ENCODE results near the gene C5orf58.

The C5orf58 gene

GRCh38 chr5:170261528-170262043 lies 28.8 kb downstream of the C5orf58 start:
- no peak for DNase-seq

- no peak for DNase-seq
Observed at GRCh38 chr5:170262061-170263045, 29.6 kb downstream of the C5orf58 start.

- DNase-seq = no peak
Observed at GRCh38 chr5:170263906-170264305, 31.1 kb downstream of the C5orf58 start.

GRCh38 chr5:170265522-170265921 lies 32.7 kb downstream of the C5orf58 start:
- DNase-seq = no peak

- DNase-seq = no peak
Observed at GRCh38 chr5:170266570-170267381, 34.0 kb downstream of the C5orf58 start.

- peak; percentile 10 for DNase-seq
Observed at GRCh38 chr5:170267431-170268152, 34.8 kb downstream of the C5orf58 start.

GRCh38 chr5:170268153-170268689 lies 35.4 kb downstream of the C5orf58 start:
- no peak for DNase-seq

GRCh38 chr5:170268884-170269283 lies 36.1 kb downstream of the C5orf58 start:
- peak; percentile 85 for DNase-seq

GRCh38 chr5:170269579-170269978 lies 36.8 kb downstream of the C5orf58 start:
- DNase-seq = no peak

GRCh38 chr5:170270293-170271069 lies 37.7 kb downstream of the C5orf58 start:
- no peak for DNase-seq

GRCh38 chr5:170273968-170274710 lies 41.4 kb downstream of the C5orf58 start:
- peak; percentile 10 for DNase-seq

- DNase-seq = no peak
Observed at GRCh38 chr5:170275376-170275994, 42.7 kb downstream of the C5orf58 start.

GRCh38 chr5:170276140-170276539 lies 43.4 kb downstream of the C5orf58 start:
- no peak for DNase-seq

GRCh38 chr5:170277867-170278281 lies 45.1 kb downstream of the C5orf58 start:
- DNase-seq = no peak

- DNase-seq = peak; percentile 96
Observed at GRCh38 chr5:170278611-170279458, 46.0 kb downstream of the C5orf58 start.

GRCh38 chr5:170279459-170279817 lies 46.7 kb downstream of the C5orf58 start:
- DNase-seq = no peak

GRCh38 chr5:170280011-170280493 lies 47.3 kb downstream of the C5orf58 start:
- no peak for DNase-seq

- no peak for DNase-seq
Observed at GRCh38 chr5:170283296-170283695, 50.5 kb downstream of the C5orf58 start.

- DNase-seq = no peak
Observed at GRCh38 chr5:170284231-170284630, 51.4 kb downstream of the C5orf58 start.
